ENCODE results near the gene ATP8A2. TPM values are rescaled to one million over a fixed set of nuclear protein-coding genes. Genes with fewer than 3 reads are reported as not detected.

Gene ATP8A2
- total RNA-seq, 2 experiments from 2014 or later, result 0.92 to 0.94 TPM

- POLR2A ChIA-PET, result no interaction called here
- ATAC-seq (no peak), DNase-seq (no peak)
- Mint-ChIP-seq H3K36me3 (ENCODE audit: low read depth) (no peaks in the 10 kb centered on the region), H3K27ac (no peak overlapping the region), H3K4me1 (ENCODE audit: low read depth) (no peaks in the 10 kb centered on the region), H3K9me3 (peaks cover 18% of the 10 kb centered on the region), H3K4me3 (no peak overlapping the region), H3K27me3 (peaks cover 1% of the 10 kb centered on the region)
- CTCF ChIA-PET, result no interaction called here
- intact Hi-C loops (cut with micrococcal nuclease), result no loop called here
- no peak for TF ChIP-seq CTCF (IDR thresholded peaks at IDR 0.05)
These were observed 273.9 kb downstream of the ATP8A2 start for GRCh38 chr13:25645681-25646080.

GRCh38 chr13:25649001-25649633 is 277.3 kb downstream of the ATP8A2 start:
- CTCF ChIA-PET, result interaction anchor here (2.4 kb wide), 1 partner anchor 10 kb away, joined by 9 read pairs; no protein-coding TSS in a partner anchor
- H3K36me3 Mint-ChIP-seq (ENCODE audit: low read depth), result no peaks in the 10 kb centered on the region
- intact Hi-C loops (cut with micrococcal nuclease), result no loop called here
- no peak for ATAC-seq
- H3K4me1 Mint-ChIP-seq (ENCODE audit: low read depth), result no peaks in the 10 kb centered on the region
- POLR2A ChIA-PET, result no interaction called here
- peaks cover 10% of the 10 kb centered on the region for H3K27me3 Mint-ChIP-seq
- no peak for TF ChIP-seq CTCF (IDR thresholded peaks at IDR 0.05)
- peaks cover 7% of the 10 kb centered on the region for H3K9me3 Mint-ChIP-seq
- no peak overlapping the region for H3K27ac Mint-ChIP-seq
- DNase-seq, result no peak
- H3K4me3 Mint-ChIP-seq, result no peak overlapping the region

GRCh38 chr13:25652764-25653163 is 281.0 kb downstream of the ATP8A2 start:
- no peaks in the 10 kb centered on the region for H3K36me3 Mint-ChIP-seq (ENCODE audit: low read depth)
- peaks cover 10% of the 10 kb centered on the region for H3K27me3 Mint-ChIP-seq
- intact Hi-C loops (cut with micrococcal nuclease), result no loop called here
- no peak for TF ChIP-seq CTCF (IDR thresholded peaks at IDR 0.05)
- peaks cover 7% of the 10 kb centered on the region for H3K9me3 Mint-ChIP-seq
- H3K4me3 Mint-ChIP-seq, result no peak overlapping the region
- H3K27ac Mint-ChIP-seq, result no peak overlapping the region
- no peak for DNase-seq
- no peaks in the 10 kb centered on the region for H3K4me1 Mint-ChIP-seq (ENCODE audit: low read depth)
- POLR2A ChIA-PET, result interaction anchor here (0.8 kb wide), 1 partner anchor 76 kb away, joined by 3 read pairs; no protein-coding TSS in a partner anchor
- CTCF ChIA-PET, result no interaction called here
- ATAC-seq, result no peak

- H3K27me3 Mint-ChIP-seq, result peaks cover 12% of the 10 kb centered on the region
- intact Hi-C loops (cut with micrococcal nuclease), result no loop called here
- no peaks in the 10 kb centered on the region for H3K4me1 Mint-ChIP-seq (ENCODE audit: low read depth)
- no peak overlapping the region for H3K4me3 Mint-ChIP-seq
- no peak for TF ChIP-seq CTCF (IDR thresholded peaks at IDR 0.05)
- ATAC-seq (no peak), DNase-seq (no peak)
- POLR2A ChIA-PET, result no interaction called here
- CTCF ChIA-PET, result no interaction called here
- no peaks in the 10 kb centered on the region for H3K36me3 Mint-ChIP-seq (ENCODE audit: low read depth)
- H3K9me3 Mint-ChIP-seq, result peaks cover 2% of the 10 kb centered on the region
- no peak overlapping the region for H3K27ac Mint-ChIP-seq
These were observed 282.5 kb downstream of the ATP8A2 start for GRCh38 chr13:25654322-25654721.

GRCh38 chr13:25657157-25657556 is 285.4 kb downstream of the ATP8A2 start:
- Mint-ChIP-seq H3K27me3 (peaks cover 12% of the 10 kb centered on the region), H3K9me3 (no peaks in the 10 kb centered on the region), H3K4me3 (no peak overlapping the region), H3K4me1 (ENCODE audit: low read depth) (no peaks in the 10 kb centered on the region), H3K27ac (no peak overlapping the region), H3K36me3 (ENCODE audit: low read depth) (no peaks in the 10 kb centered on the region)
- DNase-seq (no peak), ATAC-seq (no peak)
- intact Hi-C loops (cut with micrococcal nuclease), result no loop called here
- ChIA-PET POLR2A (no interaction called here), CTCF (no interaction called here)
- no peak for TF ChIP-seq CTCF (IDR thresholded peaks at IDR 0.05)
